ENCODE results near the gene MIGA2. TPM values are rescaled to one million over a fixed set of nuclear protein-coding genes. Genes with fewer than 3 reads are reported as not detected.

The MIGA2 gene
- total RNA-seq, 1 donor = 20.6 TPM

DNA sequence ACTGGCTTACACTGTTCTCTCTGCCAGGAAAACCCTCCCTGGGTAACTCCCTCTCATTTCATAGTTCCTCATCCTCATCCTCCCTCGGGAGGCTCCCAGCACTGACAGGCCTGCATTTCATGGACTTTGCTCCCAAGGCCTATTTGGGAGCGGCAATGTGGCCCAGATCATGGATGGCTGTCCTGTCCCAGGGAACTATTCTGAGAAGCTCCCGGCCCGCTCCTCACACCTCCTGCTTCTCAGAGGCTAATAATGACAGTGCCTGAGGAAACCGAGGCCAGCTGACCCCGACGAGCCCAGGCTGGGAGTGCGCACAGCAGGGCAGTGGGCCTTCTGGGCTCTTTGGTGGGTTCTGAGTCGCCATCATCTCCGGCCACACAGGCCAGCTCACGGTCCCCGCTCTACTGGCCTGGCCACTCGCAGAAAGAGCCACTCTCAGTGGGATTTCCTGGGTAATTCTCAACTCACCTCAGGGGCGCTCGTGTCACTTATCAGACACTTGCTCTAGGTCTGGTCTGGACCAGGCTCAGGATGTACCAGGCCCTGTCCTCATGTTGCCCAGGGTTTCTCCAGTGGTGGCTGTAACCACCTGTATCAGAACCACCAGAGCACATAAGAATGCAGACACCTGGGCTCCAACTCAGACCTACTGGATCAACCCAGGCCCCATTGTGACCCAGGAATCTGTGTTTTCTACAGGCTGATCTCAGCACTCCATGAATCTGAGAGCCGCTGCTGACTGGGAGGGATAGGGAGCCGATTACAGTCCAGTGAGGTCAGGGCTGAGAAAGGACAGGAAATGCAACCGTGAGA lies 42.5 kb downstream of the MIGA2 start:
- TF ChIP-seq, protein P1, sequence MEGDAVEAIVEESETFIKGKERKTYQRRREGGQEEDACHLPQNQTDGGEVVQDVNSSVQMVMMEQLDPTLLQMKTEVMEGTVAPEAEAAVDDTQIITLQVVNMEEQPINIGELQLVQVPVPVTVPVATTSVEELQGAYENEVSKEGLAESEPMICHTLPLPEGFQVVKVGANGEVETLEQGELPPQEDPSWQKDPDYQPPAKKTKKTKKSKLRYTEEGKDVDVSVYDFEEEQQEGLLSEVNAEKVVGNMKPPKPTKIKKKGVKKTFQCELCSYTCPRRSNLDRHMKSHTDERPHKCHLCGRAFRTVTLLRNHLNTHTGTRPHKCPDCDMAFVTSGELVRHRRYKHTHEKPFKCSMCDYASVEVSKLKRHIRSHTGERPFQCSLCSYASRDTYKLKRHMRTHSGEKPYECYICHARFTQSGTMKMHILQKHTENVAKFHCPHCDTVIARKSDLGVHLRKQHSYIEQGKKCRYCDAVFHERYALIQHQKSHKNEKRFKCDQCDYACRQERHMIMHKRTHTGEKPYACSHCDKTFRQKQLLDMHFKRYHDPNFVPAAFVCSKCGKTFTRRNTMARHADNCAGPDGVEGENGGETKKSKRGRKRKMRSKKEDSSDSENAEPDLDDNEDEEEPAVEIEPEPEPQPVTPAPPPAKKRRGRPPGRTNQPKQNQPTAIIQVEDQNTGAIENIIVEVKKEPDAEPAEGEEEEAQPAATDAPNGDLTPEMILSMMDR (IDR thresholded peaks at IDR 0.05; ENCODE audit: insufficient read depth, low read length) = no peak
- no peak for DNase-seq (ENCODE audit: low read depth)
- H3K4me3 ChIP-seq (ENCODE audit: low read depth, low read length) = no peak overlapping the region

DNA sequence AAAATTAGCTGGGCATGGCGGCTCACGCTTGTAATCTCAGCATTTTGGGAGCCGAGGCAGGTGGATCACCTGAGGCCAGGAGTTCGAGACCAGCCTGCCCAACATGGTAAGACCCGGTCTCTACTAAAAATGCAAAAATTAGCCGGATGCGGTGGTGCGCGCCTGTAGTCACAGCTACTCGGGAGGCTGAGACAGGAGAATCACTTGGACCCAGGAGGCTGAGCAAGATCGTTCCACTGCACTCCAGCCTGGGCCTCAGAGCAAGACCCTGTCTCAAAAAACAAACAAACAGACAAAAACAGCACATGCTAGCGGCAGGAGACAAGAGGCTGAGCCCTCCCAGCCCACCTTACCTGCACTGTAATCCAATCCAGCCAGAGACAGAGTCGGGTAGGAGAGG lies 43.4 kb downstream of the MIGA2 start:
- DNase-seq (ENCODE audit: low read depth) = no peak
- no peak overlapping the region for H3K4me3 ChIP-seq (ENCODE audit: low read depth, low read length)
- TF ChIP-seq, protein P1 (IDR thresholded peaks at IDR 0.05; ENCODE audit: insufficient read depth, low read length) = no peak

DNA sequence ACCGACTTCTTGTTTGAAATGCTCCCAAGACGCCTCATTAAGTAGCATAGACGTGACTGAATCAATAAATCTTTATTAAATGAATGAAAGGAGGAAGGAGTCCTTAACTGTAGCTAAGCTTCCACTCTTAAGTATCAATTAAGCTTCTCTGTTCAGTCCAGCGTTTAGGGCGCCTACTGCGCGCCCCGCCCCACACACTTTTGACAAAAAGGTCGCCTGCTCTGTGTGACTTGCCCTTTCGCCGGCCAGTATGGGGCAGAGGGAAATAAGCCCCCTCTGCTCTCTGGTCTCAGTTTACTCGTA lies 43.8 kb downstream of the MIGA2 start:
- peak overlapping the region; percentile 78 for H3K4me3 ChIP-seq (ENCODE audit: low read depth, low read length)
- no peak for DNase-seq (ENCODE audit: low read depth)
- TF ChIP-seq, protein P1 (IDR thresholded peaks at IDR 0.05; ENCODE audit: insufficient read depth, low read length) = no peak

DNA sequence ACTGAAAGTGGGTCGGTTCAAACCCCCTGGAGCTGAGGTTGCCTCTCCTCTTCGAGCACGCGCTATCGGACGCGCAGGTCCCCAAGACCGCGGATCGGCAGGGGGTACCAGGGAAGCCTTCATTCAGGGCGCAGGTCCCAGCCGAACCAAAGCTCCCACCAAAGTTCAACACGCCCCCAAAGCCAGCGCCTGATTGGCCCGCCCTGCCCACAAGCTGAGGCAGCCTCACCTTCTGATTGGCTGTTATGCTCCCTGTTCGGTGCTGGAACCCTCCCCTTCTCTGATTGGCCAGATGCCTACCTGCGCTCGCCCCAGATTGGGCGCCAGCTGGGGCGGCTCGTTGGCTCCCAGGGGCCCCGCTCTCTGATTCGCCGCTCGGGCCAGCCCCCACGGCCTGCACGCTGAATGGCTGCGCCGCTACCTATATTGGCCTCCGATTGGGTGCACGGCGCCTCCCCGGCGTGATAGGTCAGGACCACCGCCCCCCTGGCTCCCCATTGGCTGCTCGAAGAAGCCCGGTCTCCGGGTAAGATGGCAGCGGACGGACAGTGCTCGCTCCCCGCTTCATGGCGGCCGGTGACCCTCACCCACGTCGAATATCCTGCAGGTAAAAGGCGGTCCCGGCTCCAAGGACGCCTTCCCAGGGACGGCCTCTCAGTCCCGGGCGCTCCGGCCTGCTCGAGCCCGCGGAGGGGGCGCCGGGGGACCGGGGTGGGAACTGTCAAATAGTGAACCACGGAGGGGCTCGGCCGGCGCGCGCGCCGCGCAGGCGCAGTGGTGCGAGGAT lies 44.4 kb downstream of the MIGA2 start, which contains the start of gene DOLPP1:
Gene DOLPP1, plus strand, starts transcription at position 511 of the 787 bp plus-strand sequence. Its CDS starts 21 bp downstream, at position 532.
- peak; percentile 99 for DNase-seq (ENCODE audit: low read depth)
- TF ChIP-seq, protein P1 (IDR thresholded peaks at IDR 0.05; ENCODE audit: insufficient read depth, low read length) = no peak
- peak within 1 kb of the TSS; percentile 89 for H3K4me3 ChIP-seq (ENCODE audit: low read depth, low read length)

DNA sequence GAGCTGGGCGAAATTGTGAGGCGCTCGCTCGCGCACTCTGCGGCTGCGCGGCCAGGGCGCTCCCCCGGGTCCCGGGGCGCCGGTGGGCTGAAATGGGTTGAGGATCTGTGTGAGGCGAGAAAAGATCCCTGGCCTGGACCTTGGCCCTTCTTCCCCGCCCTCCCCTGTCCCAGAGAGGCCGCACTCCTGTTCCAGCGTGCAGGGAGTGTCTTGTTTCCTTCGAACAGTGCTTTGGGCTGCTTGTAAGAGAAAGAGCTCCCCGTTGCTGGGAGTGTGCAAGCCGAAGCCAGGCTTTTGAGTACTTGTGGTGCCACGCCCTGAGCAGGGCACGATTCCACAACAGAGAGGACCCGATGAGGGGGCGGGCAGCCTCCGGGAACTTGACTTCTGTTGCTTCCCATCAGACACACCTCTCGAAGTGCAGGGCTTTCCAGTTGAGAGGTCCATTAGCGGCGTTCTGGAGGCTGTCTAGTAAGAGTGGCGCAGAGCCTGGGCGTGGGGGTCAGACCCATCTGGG lies 45.0 kb downstream of the MIGA2 start:
- TF ChIP-seq, protein P1 (IDR thresholded peaks at IDR 0.05; ENCODE audit: insufficient read depth, low read length) = no peak
- no peak for DNase-seq (ENCODE audit: low read depth)
- peak overlapping the region; percentile 89 for H3K4me3 ChIP-seq (ENCODE audit: low read depth, low read length)

DNA sequence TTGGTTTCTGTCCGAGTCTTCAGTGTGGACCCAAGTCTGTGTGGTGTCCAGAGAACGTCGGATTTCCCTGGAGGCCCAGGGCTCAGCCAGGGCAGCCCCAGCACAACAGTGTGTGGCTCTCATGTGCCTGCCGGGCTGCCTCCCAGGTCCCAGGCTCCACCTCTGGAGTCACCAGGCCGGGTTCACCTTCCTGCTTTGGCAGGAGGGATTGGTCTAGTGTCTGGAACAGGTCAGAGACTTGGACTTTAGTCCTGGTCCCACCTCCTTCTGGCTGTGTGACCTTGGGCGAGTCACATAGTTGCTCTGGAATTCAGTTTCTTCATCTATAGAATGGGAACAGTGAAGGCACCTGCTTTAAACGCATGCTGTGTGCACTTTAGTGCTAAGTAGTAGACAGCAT lies 47.7 kb downstream of the MIGA2 start:
- H3K4me3 ChIP-seq (ENCODE audit: low read depth, low read length) = no peak overlapping the region
- no peak for DNase-seq (ENCODE audit: low read depth)
- TF ChIP-seq, protein P1 (IDR thresholded peaks at IDR 0.05; ENCODE audit: insufficient read depth, low read length) = no peak

Measured in fibroblast of the aortic adventitia (primary cell).